CD4-positive, alpha-beta T cell treated with Interleukin-21 for 1 hour (primary cell): ENCODE measurements around the gene C19orf33.

Experiments used
- DNase-seq: peaks from one replicate; pipeline ENCODE4 v3.0.0-alpha.2; 2020

Gene C19orf33

GRCh38 chr19:38346837-38347236, 42.8 kb downstream of the C19orf33 start:
- no peak for DNase-seq

- no peak for DNase-seq
Observed at GRCh38 chr19:38350883-38351282, 46.8 kb downstream of the C19orf33 start.

- no peak for DNase-seq
Observed at GRCh38 chr19:38351865-38352395, 47.9 kb downstream of the C19orf33 start.

- no peak for DNase-seq
Observed at GRCh38 chr19:38352611-38353010, 48.6 kb downstream of the C19orf33 start.
